HepG2 (cell line): ENCODE measurements around the gene MIF4GD. TPM values are rescaled to one million over a fixed set of nuclear protein-coding genes. Genes with fewer than 3 reads are reported as not detected.

ENCODE experiments used
- ATAC-seq: fragments of 200-7000 bp; cut with Tn5 transposase; 3 replicates; pipeline ENCODE4 v1.9.1; 2020; ENCODE audit warnings: mild to moderate bottlenecking, moderate library complexity
- BruUV-seq: library from RNA; stranded (reverse); fragments of 400-500 nt; replicated peaks from 2 replicates; lab custom pipeline; 2021; lab: Mats Ljungman, UMichigan
- CTCF ChIA-PET: fragments of 300-600 bp; formaldehyde crosslinking; extraction: SDS; loops from one replicate; lab custom pipeline; 2021; ENCODE audit warnings: low total read pairs, inconsistent platforms, low intra/inter-chr PET ratio; lab: Yijun Ruan, JAX
- POLR2A ChIA-PET: fragments of 350-600 bp; sonication (Branson Sonifier 250); formaldehyde crosslinking; loops from one replicate; lab custom pipeline; 2020; ENCODE audit warnings: antibody characterized with exemption, inconsistent platforms; lab: Yijun Ruan, JAX
- DNase-seq: peaks from one replicate; pipeline ENCODE4 v3.0.0-alpha.2; 2015; ENCODE audit warnings: low spot score
- FAIRE-seq: peaks from 3 replicates; lab custom pipeline; 2011; peaks lifted over from hg19 to GRCh38; lab: Jason Lieb, UNC
- H2AFZ ChIP-seq: one replicate; pipeline ENCODE4 v1.6.1; 2011; ENCODE audit warnings: low read length, inconsistent platforms
- H3K27ac ChIP-seq: fragments of 300-600 bp; 3 replicates; pipeline ENCODE4 v1.8.0; 2011; ENCODE audit warnings: mixed run types, mild to moderate bottlenecking, mixed read lengths, low read length, inconsistent platforms; ENCODE audit not compliant: insufficient read depth; ENCODE audit errors: extremely low read length
- H3K27me3 ChIP-seq, 2 experiments: fragments of 200-600 bp in 1 of 2; 2 replicates in 1 of 2; 3 replicates in 1 of 2; pipeline versions ENCODE4 v1.6.0 to v1.8.0; 2011; ENCODE audit warnings: low read length in 2 of 2, mild to moderate bottlenecking in 2 of 2, moderate library complexity in 2 of 2, inconsistent platforms in 1 of 2; ENCODE audit not compliant: insufficient read depth in 2 of 2, control insufficient read depth in 1 of 2
- H3K36me3 ChIP-seq, 2 experiments: fragments of 200-600 bp in 1 of 2; replicated peaks in 1 of 2; 2 replicates in 1 of 2; 3 replicates in 1 of 2; pipeline versions ENCODE4 v1.5.1 to v1.8.0; 2011; ENCODE audit warnings: low read length in 2 of 2, inconsistent platforms in 1 of 2; ENCODE audit not compliant: insufficient read depth in 2 of 2, control insufficient read depth in 1 of 2
- H3K4me1 ChIP-seq: 2 replicates; pipeline ENCODE4 v1.5.1; 2012; ENCODE audit warnings: low read length, inconsistent platforms; ENCODE audit not compliant: insufficient read depth
- H3K4me2 ChIP-seq: 2 replicates; pipeline ENCODE4 v1.6.0; 2011; ENCODE audit warnings: low read depth, low read length, inconsistent platforms
- H3K4me3 ChIP-seq, 3 experiments: fragments of 200-600 bp in 1 of 3; sonication (generic), shearing (Covaris generic) in 1 of 3; replicated peaks in 1 of 3; 2 replicates each; pipeline ENCODE4 v1.5.1; 2011 to 2016; ENCODE audit warnings: low read length in 3 of 3, inconsistent platforms in 2 of 3, low read depth in 2 of 3, mild to moderate bottlenecking in 2 of 3, control low read depth in 1 of 3, mixed read lengths in 1 of 3; ENCODE audit not compliant: insufficient read depth in 1 of 3
- H3K79me2 ChIP-seq: one replicate; pipeline ENCODE4 v1.6.1; 2011; ENCODE audit warnings: low read length, inconsistent platforms; ENCODE audit not compliant: insufficient read depth
- H3K9ac ChIP-seq: 2 replicates; pipeline ENCODE4 v1.6.0; 2011; ENCODE audit warnings: mild to moderate bottlenecking, low read depth, low read length, inconsistent platforms; ENCODE audit not compliant: insufficient read depth
- H3K9me3 ChIP-seq: 2 replicates; pipeline ENCODE4 v1.5.1; 2012; ENCODE audit warnings: mild to moderate bottlenecking, low read length
- H4K20me1 ChIP-seq: 2 replicates; pipeline ENCODE4 v1.6.0; 2011; ENCODE audit warnings: inconsistent platforms, mild to moderate bottlenecking, low read length, moderate library complexity; ENCODE audit not compliant: insufficient read depth
- ATF4 ChIP-seq, 2 experiments: fragments of 450-650 bp in 1 of 2; sonication (generic) in 1 of 2; formaldehyde crosslinking; IDR thresholded peaks; 2 replicates each; pipeline versions ENCODE4 v1.5.0 to v1.8.0; 2020 to 2022; ENCODE audit warnings: mild to moderate bottlenecking in 1 of 2, missing genetic modification reagents in 1 of 2
- CENPT ChIP-seq: sonication (generic); formaldehyde crosslinking; IDR thresholded peaks from 2 replicates; pipeline ENCODE4 v1.8.0; 2022; ENCODE audit warnings: low read depth, mild to moderate bottlenecking, moderate library complexity, missing genetic modification reagents
- ELF1 ChIP-seq: sonication (generic); formaldehyde crosslinking; IDR thresholded peaks from 2 replicates; pipeline ENCODE4 v1.4.0; 2020; ENCODE audit warnings: missing genetic modification reagents
- EZH2 ChIP-seq: conservative IDR thresholded peaks from 2 replicates; pipeline ENCODE4 v1.6.1; 2012; ENCODE audit warnings: mild to moderate bottlenecking, low read depth, low read length, moderate library complexity
- HNRNPLL ChIP-seq: fragments of 200-400 bp; formaldehyde crosslinking; IDR thresholded peaks from 2 replicates; pipeline ENCODE4 v1.6.1; 2017; ENCODE audit warnings: mild to moderate bottlenecking, low read depth, low read length; ENCODE audit not compliant: poor library complexity, severe bottlenecking
- IKZF5 ChIP-seq: IDR thresholded peaks from 2 replicates; pipeline ENCODE4 v1.6.1; 2018; ENCODE audit warnings: missing genetic modification reagents, mild to moderate bottlenecking, missing compliant biosample characterization
- MATR3 ChIP-seq: sonication (generic); formaldehyde crosslinking; IDR thresholded peaks from 2 replicates; pipeline ENCODE4 v1.4.0; 2020; ENCODE audit warnings: missing genetic modification reagents
- POLR2AphosphoS2 ChIP-seq: IDR thresholded peaks from 2 replicates; pipeline ENCODE4 v1.6.1; 2011; ENCODE audit warnings: low read depth, low read length, improper control_type of control experiment
- SP4 ChIP-seq: sonication (generic); formaldehyde crosslinking; IDR thresholded peaks from 2 replicates; pipeline ENCODE4 v1.8.1; 2023; ENCODE audit warnings: mild to moderate bottlenecking, missing genetic modification reagents
- TEAD2 ChIP-seq: sonication (generic); formaldehyde crosslinking; IDR thresholded peaks from 2 replicates; pipeline ENCODE4 v1.9.0; 2021; ENCODE audit warnings: missing genetic modification reagents
- ZNF274 ChIP-seq: sonication (generic); formaldehyde crosslinking; IDR thresholded peaks from 2 replicates; pipeline ENCODE4 v1.5.1; 2020; ENCODE audit warnings: mild to moderate bottlenecking, missing genetic modification reagents
- ZNF367 ChIP-seq: sonication (generic); formaldehyde crosslinking; IDR thresholded peaks from 2 replicates; pipeline ENCODE4 v1.4.0; 2020; ENCODE audit warnings: missing genetic modification reagents, borderline replicate concordance
- ZNF446 ChIP-seq: sonication (generic); formaldehyde crosslinking; IDR thresholded peaks from 2 replicates; pipeline ENCODE4 v1.5.0; 2020; ENCODE audit warnings: mild to moderate bottlenecking, missing genetic modification reagents
- ZNF547 ChIP-seq: sonication (generic); formaldehyde crosslinking; IDR thresholded peaks from 2 replicates; pipeline ENCODE4 v1.5.1; 2020; ENCODE audit warnings: mild to moderate bottlenecking, missing genetic modification reagents
- ZNF550 ChIP-seq: sonication (generic); formaldehyde crosslinking; IDR thresholded peaks from 2 replicates; pipeline ENCODE4 v1.4.0; 2020; ENCODE audit warnings: mild to moderate bottlenecking, missing genetic modification reagents, borderline replicate concordance
- ZNF572 ChIP-seq: sonication (generic); formaldehyde crosslinking; IDR thresholded peaks from 2 replicates; pipeline ENCODE4 v1.5.1; 2020; ENCODE audit warnings: mild to moderate bottlenecking, missing genetic modification reagents
- ZNF788 ChIP-seq: sonication (generic); formaldehyde crosslinking; IDR thresholded peaks from 2 replicates; pipeline ENCODE4 v1.5.0; 2020; ENCODE audit warnings: mild to moderate bottlenecking, missing genetic modification reagents, borderline replicate concordance
- WGBS: methylation state at CpG from one replicate; pipeline ENCODE4 v1.1.6; 2017; ENCODE audit warnings: low lambda C conversion rate; 5-methylcytosine and 5-hydroxymethylcytosine counted together
- in situ Hi-C: cut with HindIII; loops from 2 replicates; pipeline ENCODE4 v1.10.0; 2017; ENCODE audit warnings: low pct_unique_long_range_greater_than_20kb; ENCODE audit not compliant: extremely low pct_ligation_motif_present
- intact Hi-C: fragments of 100-400 bp; cut with micrococcal nuclease; formaldehyde crosslinking; loops from one replicate; pipeline ENCODE4 v1.10.0; 2022; ENCODE audit not compliant: unreplicated experiment
- polyA plus RNA-seq, 8 experiments: library from polyadenylated mRNA; depleted of rRNA in 3 of 8; stranded (reverse) in 7 of 8; unstranded in 1 of 8; fragments of >200 nt; fragmentation: Illumina TruSeq in 4 of 8; extraction: Trizol in 4 of 8; gene quantifications; 2 replicates each; pipeline versions ENCODE4 v1.2.1 to v1.2.3, GENCODE V29; 2011 to 2016; ENCODE audit warnings: low read depth in 4 of 8, missing spikeins in 1 of 8, mixed read lengths in 1 of 8; ENCODE audit not compliant: insufficient read depth in 1 of 8
- total RNA-seq, 5 experiments: library from RNA; depleted of rRNA; stranded (reverse); fragments of >200 nt; fragmentation: Illumina TruSeq; extraction: Trizol; gene quantifications; 2 replicates each; pipeline ENCODE4 v1.2.3, GENCODE V29; 2016; ENCODE audit warnings: low read depth in 1 of 5
- TF ChIP-seq, protein P1 (sequence below): sonication (generic); formaldehyde crosslinking; IDR thresholded peaks from 2 replicates; pipeline ENCODE4 v1.4.0; 2020; ENCODE audit warnings: missing genetic modification reagents, mild to moderate bottlenecking, borderline replicate concordance

The MIF4GD gene
- total and polyA plus RNA-seq, 2 of the 13 experiments (the other 11 are each of a cell fraction or from before 2014, with no cell fraction given) = 14.0 to 28.0 TPM

- Histone ChIP-seq H3K4me3 (no peak overlapping the region), H4K20me1 (no peaks in the 10 kb centered on the region), H3K9ac (no peak overlapping the region), H3K36me3 (peaks cover 3 to 9% of the 10 kb centered on the region in 2 experiments; a peak in 2 of 5 replicates), H3K27ac (no peak overlapping the region), H3K4me1 (peaks cover 25% of the 10 kb centered on the region)
- WGBS = 95% methylated on average over 8 of the region's 8 CpGs
- POLR2A ChIA-PET = interaction anchor here (1.4 to 3.5 kb wide), 2 partner anchors 10 to 46 kb away, joined by 5 to 12 read pairs; partner anchors contain the start of genes GGA3, MRPS7 and NUP85
- intact Hi-C loops (no loop called here), in situ Hi-C loops (no loop called here)
- no peak for FAIRE-seq
- TF ChIP-seq POLR2AphosphoS2 = no peak
- TF ChIP-seq IKZF5 = no peak
- no peak for TF ChIP-seq ZNF550 (CRISPR knock-in tag)
- TF ChIP-seq CENPT (CRISPR knock-in tag) = no peak
- TF ChIP-seq ZNF572 = no peak
- no peak for TF ChIP-seq ZNF274
- no peak for TF ChIP-seq ELF1 (CRISPR knock-in tag)
- TF ChIP-seq EZH2 = no peak
- no peak for TF ChIP-seq ATF4 (CRISPR knock-in tag; IDR thresholded peaks at IDR 0.05)
- TF ChIP-seq SP4 (CRISPR knock-in tag) = no peak
- TF ChIP-seq, protein P1, sequence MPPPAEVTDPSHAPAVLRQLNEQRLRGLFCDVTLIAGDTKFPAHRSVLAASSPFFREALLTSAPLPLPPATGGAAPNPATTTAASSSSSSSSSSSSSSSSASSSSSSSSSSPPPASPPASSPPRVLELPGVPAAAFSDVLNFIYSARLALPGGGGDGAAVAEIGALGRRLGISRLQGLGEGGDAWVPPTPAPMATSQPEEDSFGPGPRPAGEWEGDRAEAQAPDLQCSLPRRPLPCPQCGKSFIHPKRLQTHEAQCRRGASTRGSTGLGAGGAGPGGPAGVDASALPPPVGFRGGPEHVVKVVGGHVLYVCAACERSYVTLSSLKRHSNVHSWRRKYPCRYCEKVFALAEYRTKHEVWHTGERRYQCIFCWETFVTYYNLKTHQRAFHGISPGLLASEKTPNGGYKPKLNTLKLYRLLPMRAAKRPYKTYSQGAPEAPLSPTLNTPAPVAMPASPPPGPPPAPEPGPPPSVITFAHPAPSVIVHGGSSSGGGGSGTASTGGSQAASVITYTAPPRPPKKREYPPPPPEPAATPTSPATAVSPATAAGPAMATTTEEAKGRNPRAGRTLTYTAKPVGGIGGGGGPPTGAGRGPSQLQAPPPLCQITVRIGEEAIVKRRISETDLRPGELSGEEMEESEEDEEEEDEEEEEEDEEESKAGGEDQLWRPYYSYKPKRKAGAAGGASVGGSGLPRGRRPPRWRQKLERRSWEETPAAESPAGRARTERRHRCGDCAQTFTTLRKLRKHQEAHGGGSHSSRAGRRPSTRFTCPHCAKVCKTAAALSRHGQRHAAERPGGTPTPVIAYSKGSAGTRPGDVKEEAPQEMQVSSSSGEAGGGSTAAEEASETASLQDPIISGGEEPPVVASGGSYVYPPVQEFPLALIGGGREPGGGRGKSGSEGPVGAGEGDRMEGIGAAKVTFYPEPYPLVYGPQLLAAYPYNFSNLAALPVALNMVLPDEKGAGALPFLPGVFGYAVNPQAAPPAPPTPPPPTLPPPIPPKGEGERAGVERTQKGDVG (CRISPR knock-in tag) = no peak
- no peak for TF ChIP-seq ZNF547 (CRISPR knock-in tag)
- no peak for TF ChIP-seq TEAD2 (CRISPR knock-in tag)
- no peak for TF ChIP-seq HNRNPLL
- no peak for TF ChIP-seq ZNF367 (CRISPR knock-in tag)
- TF ChIP-seq MATR3 (CRISPR knock-in tag) = no peak
- no peak for TF ChIP-seq ZNF446 (CRISPR knock-in tag)
- TF ChIP-seq ZNF788 (CRISPR knock-in tag) = no peak
- TF ChIP-seq, all 625 proteins: peak for 0
- no TSS peak for BruUV-seq
- Histone ChIP-seq H3K27me3 (no peaks in the 10 kb centered on the region), H3K79me2 (peaks cover 42% of the 10 kb centered on the region), H2AFZ (no peak overlapping the region), H3K9me3 (no peaks in the 10 kb centered on the region), H3K4me2 (no peak overlapping the region)
- DNase-seq = no peak
- ATAC-seq = no peak
- CTCF ChIA-PET = no interaction called here
These were observed 18.8 kb downstream of the MIF4GD start for GRCh38 chr17:75252039-75252816.
